Endothelial cell of umbilical vein (primary cell): ENCODE data around the gene SLC16A4. TPM values are rescaled to one million over a fixed set of nuclear protein-coding genes. Genes with fewer than 3 reads are reported as not detected.

ENCODE experiments used
- BruUV-seq: library from RNA; stranded (reverse); fragments of 400-500 nt; replicated peaks from 2 replicates; lab custom pipeline; 2021; lab: Mats Ljungman, UMichigan
- CTCF ChIA-PET: fragments of 300-600, 350-600 bp; sonication (Branson Sonifier 250); formaldehyde crosslinking; loops from one replicate; lab custom pipeline; 2021; ENCODE audit warnings: antibody characterized with exemption, inconsistent platforms; lab: Charles Lee
- POLR2A ChIA-PET: fragments of 300-600, 350-600 bp; sonication (Branson Sonifier 250); formaldehyde crosslinking; loops from one replicate; lab custom pipeline; 2021; ENCODE audit warnings: antibody characterized with exemption, inconsistent platforms; lab: Charles Lee
- DNase-seq: peaks from one replicate; pipeline ENCODE4 v3.0.0-alpha.2; 2011; ENCODE audit warnings: low read depth, low spot score
- FAIRE-seq: peaks from 2 replicates; lab custom pipeline; 2011; peaks lifted over from hg19 to GRCh38; lab: Jason Lieb, UNC
- H2AFZ ChIP-seq: 2 replicates; pipeline ENCODE4 v1.6.0; 2012; ENCODE audit warnings: low read depth, low read length, control low read depth, inconsistent platforms
- H3K27ac ChIP-seq: 2 replicates; pipeline ENCODE4 v1.5.1; 2011; ENCODE audit warnings: low read depth, mild to moderate bottlenecking, control low read depth, low read length, moderate library complexity; ENCODE audit not compliant: insufficient read depth
- H3K27me3 ChIP-seq, 2 experiments: 2 replicates each; pipeline versions ENCODE4 v1.6.0 to v1.6.1; 2011; ENCODE audit warnings: low read length in 2 of 2, mixed read lengths in 1 of 2; ENCODE audit not compliant: control insufficient read depth in 2 of 2, insufficient read depth in 2 of 2
- H3K36me3 ChIP-seq, 2 experiments: 2 replicates in 1 of 2; 3 replicates in 1 of 2; pipeline ENCODE4 v1.5.1; 2011; ENCODE audit warnings: low read length in 2 of 2, mild to moderate bottlenecking in 1 of 2, moderate library complexity in 1 of 2; ENCODE audit not compliant: control insufficient read depth in 2 of 2, insufficient read depth in 2 of 2; ENCODE audit errors: extremely low read depth in 1 of 2
- H3K4me1 ChIP-seq: 3 replicates; pipeline ENCODE4 v1.5.1; 2011; ENCODE audit warnings: mild to moderate bottlenecking, low read length; ENCODE audit not compliant: control insufficient read depth, insufficient read depth; ENCODE audit errors: extremely low read depth
- H3K4me2 ChIP-seq: 2 replicates; pipeline ENCODE4 v1.6.1; 2011; ENCODE audit warnings: low read length, control low read depth, mixed read lengths; ENCODE audit not compliant: insufficient read depth
- H3K4me3 ChIP-seq, 3 experiments: fragments of 200-600 bp in 1 of 3; sonication (generic), shearing (Covaris generic) in 1 of 3; replicated peaks in 1 of 3; 2 replicates each; pipeline ENCODE4 v1.5.1; 2011 to 2016; ENCODE audit warnings: control low read depth in 3 of 3, low read length in 3 of 3, mild to moderate bottlenecking in 2 of 3, inconsistent platforms in 1 of 3, low read depth in 1 of 3, moderate library complexity in 1 of 3; ENCODE audit not compliant: insufficient read depth in 1 of 3
- H3K79me2 ChIP-seq: 2 replicates; pipeline ENCODE4 v1.6.0; 2012; ENCODE audit warnings: low read length, inconsistent platforms; ENCODE audit not compliant: control insufficient read depth, insufficient read depth
- H3K9ac ChIP-seq: replicated peaks from 2 replicates; pipeline ENCODE3; 2011; ENCODE audit warnings: low read length, control low read depth; ENCODE audit not compliant: insufficient read depth; ENCODE audit errors: extremely low read depth
- H3K9me1 ChIP-seq: replicated peaks from 3 replicates; pipeline ENCODE4 v1.6.0; 2011; ENCODE audit warnings: mild to moderate bottlenecking, low read length; ENCODE audit not compliant: control insufficient read depth, insufficient read depth; ENCODE audit errors: extremely low read depth
- H3K9me3 ChIP-seq: replicated peaks from 2 replicates; pipeline ENCODE4 v1.5.1; 2012; ENCODE audit warnings: low read length, inconsistent platforms; ENCODE audit not compliant: control insufficient read depth, insufficient read depth
- H4K20me1 ChIP-seq: replicated peaks from 2 replicates; pipeline ENCODE3; 2011; ENCODE audit warnings: mild to moderate bottlenecking, low read length; ENCODE audit not compliant: control insufficient read depth, insufficient read depth; ENCODE audit errors: extremely low read depth
- EZH2 ChIP-seq: IDR thresholded peaks from 2 replicates; pipeline ENCODE4 v1.6.1; 2012; ENCODE audit warnings: borderline replicate concordance, low read depth, mild to moderate bottlenecking, moderate library complexity, low read length, inconsistent platforms; ENCODE audit not compliant: severe bottlenecking
- FOS ChIP-seq: IDR thresholded peaks from 2 replicates; pipeline ENCODE4 v1.6.1; 2011; ENCODE audit warnings: mild to moderate bottlenecking, low read length, moderate library complexity, borderline replicate concordance; ENCODE audit not compliant: insufficient read depth
- GATA2 ChIP-seq: IDR thresholded peaks from 2 replicates; pipeline ENCODE4 v1.7.0; 2011; ENCODE audit warnings: low read depth, mild to moderate bottlenecking, moderate library complexity, mixed read lengths, low read length; ENCODE audit not compliant: insufficient read length, insufficient read depth
- JUN ChIP-seq: IDR thresholded peaks from 2 replicates; pipeline ENCODE4 v1.6.1; 2011; ENCODE audit warnings: borderline replicate concordance, low read depth; ENCODE audit not compliant: insufficient read length, insufficient read depth
- MYC ChIP-seq: IDR thresholded peaks from one replicate; pipeline ENCODE4 v1.6.1; 2011; ENCODE audit warnings: mild to moderate bottlenecking, low read depth, low read length
- POLR2A ChIP-seq: IDR thresholded peaks from 2 replicates; pipeline ENCODE4 v1.6.1; 2012; ENCODE audit warnings: low read depth, mild to moderate bottlenecking, control low read depth, low read length
- POLR2AphosphoS5 ChIP-seq: IDR thresholded peaks from 2 replicates; pipeline ENCODE4 v1.6.1; 2012; ENCODE audit warnings: low read depth, mild to moderate bottlenecking, control low read depth, low read length, moderate library complexity; ENCODE audit not compliant: insufficient read depth
- dilution Hi-C: fragments of 300-500 bp; cut with MboI; formaldehyde crosslinking; loops from one replicate; pipeline ENCODE4 v1.15.0; 2019; ENCODE audit warnings: low sequenced_read_pairs; ENCODE audit not compliant: extremely low pct_ligation_motif_present
- intact Hi-C: fragments of 100-400 bp; cut with micrococcal nuclease; formaldehyde crosslinking; loops from one replicate; pipeline ENCODE4 v1.10.0; 2022
- polyA plus RNA-seq, 4 experiments: library from polyadenylated mRNA; depleted of rRNA in 3 of 4; stranded (reverse) in 3 of 4; unstranded in 1 of 4; fragments of >200 nt; gene quantifications; 2 replicates each; pipeline versions ENCODE4 v1.2.1 to v1.2.3, GENCODE V29; 2011 to 2012; ENCODE audit warnings: missing spikeins in 1 of 4
- total RNA-seq: library from RNA; stranded (reverse); gene quantifications from 2 replicates; pipeline ENCODE4 v1.2.3, GENCODE V29; 2021
- TF ChIP-seq, protein P1 (sequence below): IDR thresholded peaks from 2 replicates; pipeline ENCODE4 v1.6.1; 2011; ENCODE audit not compliant: insufficient read depth, insufficient read length
- TF ChIP-seq, protein P2 (sequence below), 2 donors: IDR thresholded peaks; 1 replicate in 1 of 2; 2 replicates in 1 of 2; pipeline ENCODE4 v1.5.1; 2011; ENCODE audit warnings: low read length in 2 of 2, mild to moderate bottlenecking in 2 of 2, moderate library complexity in 2 of 2, control low read depth in 1 of 2, inconsistent platforms in 1 of 2, low read depth in 1 of 2; ENCODE audit not compliant: insufficient read depth in 1 of 2; ENCODE audit errors: extremely low read depth in 1 of 2

The SLC16A4 gene
- total and polyA plus RNA-seq, 2 donors (not counting 3 experiments of a cell fraction or from before 2014, with no cell fraction given) = 2.8 to 7.2 TPM

DNA sequence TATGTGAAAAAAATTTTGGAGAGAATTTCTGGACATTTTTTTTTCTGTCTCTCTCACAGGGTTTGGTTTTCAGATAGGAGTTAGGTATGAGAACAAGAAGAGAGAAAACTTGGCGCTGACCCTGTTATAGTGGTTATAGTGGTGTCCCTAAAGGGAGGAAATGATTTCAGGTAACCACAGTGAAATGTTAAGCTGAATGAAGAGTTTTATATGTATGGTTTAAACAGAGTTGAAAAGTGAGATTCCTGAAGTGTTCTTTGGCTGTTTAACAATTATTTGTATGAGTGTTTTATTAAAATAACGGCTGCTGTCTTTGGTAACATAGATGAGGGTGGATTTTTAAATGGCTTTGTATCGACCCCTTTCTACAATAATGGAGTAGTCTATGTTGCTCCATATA is 45.3 kb downstream of the SLC16A4 start:
- BruUV-seq = no TSS peak
- no peaks in the 10 kb centered on the region for H3K9me1 ChIP-seq
- H3K9me3 ChIP-seq = no peaks in the 10 kb centered on the region
- no peak for TF ChIP-seq GATA2
- no peak for TF ChIP-seq MYC
- no peak for TF ChIP-seq EZH2
- TF ChIP-seq POLR2A = no peak
- TF ChIP-seq, protein P1, sequence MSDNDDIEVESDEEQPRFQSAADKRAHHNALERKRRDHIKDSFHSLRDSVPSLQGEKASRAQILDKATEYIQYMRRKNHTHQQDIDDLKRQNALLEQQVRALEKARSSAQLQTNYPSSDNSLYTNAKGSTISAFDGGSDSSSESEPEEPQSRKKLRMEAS = no peak
- no peak for TF ChIP-seq POLR2AphosphoS5
- no peak for TF ChIP-seq FOS
- no peak for TF ChIP-seq JUN
- TF ChIP-seq, protein P2, sequence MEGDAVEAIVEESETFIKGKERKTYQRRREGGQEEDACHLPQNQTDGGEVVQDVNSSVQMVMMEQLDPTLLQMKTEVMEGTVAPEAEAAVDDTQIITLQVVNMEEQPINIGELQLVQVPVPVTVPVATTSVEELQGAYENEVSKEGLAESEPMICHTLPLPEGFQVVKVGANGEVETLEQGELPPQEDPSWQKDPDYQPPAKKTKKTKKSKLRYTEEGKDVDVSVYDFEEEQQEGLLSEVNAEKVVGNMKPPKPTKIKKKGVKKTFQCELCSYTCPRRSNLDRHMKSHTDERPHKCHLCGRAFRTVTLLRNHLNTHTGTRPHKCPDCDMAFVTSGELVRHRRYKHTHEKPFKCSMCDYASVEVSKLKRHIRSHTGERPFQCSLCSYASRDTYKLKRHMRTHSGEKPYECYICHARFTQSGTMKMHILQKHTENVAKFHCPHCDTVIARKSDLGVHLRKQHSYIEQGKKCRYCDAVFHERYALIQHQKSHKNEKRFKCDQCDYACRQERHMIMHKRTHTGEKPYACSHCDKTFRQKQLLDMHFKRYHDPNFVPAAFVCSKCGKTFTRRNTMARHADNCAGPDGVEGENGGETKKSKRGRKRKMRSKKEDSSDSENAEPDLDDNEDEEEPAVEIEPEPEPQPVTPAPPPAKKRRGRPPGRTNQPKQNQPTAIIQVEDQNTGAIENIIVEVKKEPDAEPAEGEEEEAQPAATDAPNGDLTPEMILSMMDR (IDR thresholded peaks at IDR 0.05; ENCODE audit: extremely low read depth in 1 of 2, insufficient read depth in 1 of 2, low read depth in 1 of 2, low read length in 2 of 2) = no peak
- H3K4me3 ChIP-seq = no peak overlapping the region
- peaks cover 29% of the 10 kb centered on the region for H3K4me1 ChIP-seq
- H2AFZ ChIP-seq = no peak overlapping the region
- dilution Hi-C loops (no loop called here), intact Hi-C loops (loop anchor here (5.0 kb wide), 1 partner anchor 42 kb away; no protein-coding TSS in a partner anchor)
- no peak overlapping the region for H3K27ac ChIP-seq
- H4K20me1 ChIP-seq = peaks cover 10% of the 10 kb centered on the region
- no peaks in the 10 kb centered on the region for H3K27me3 ChIP-seq
- no peak for FAIRE-seq
- ChIA-PET CTCF (no interaction called here), POLR2A (no interaction called here)
- H3K36me3 ChIP-seq = peaks cover 12 to 14% of the 10 kb centered on the region in 2 experiments
- no peak overlapping the region for H3K9ac ChIP-seq
- peaks cover 99% of the 10 kb centered on the region for H3K79me2 ChIP-seq
- no peak for DNase-seq
- no peak overlapping the region for H3K4me2 ChIP-seq
